PFSK-1 (cell line): ENCODE data around the gene HACD2.

ENCODE experiments used
- FOXP2 ChIP-seq: optimal IDR thresholded peaks from 2 replicates; pipeline ENCODE3; 2011; ENCODE audit warnings: borderline replicate concordance, control low read depth, inconsistent platforms; ENCODE audit not compliant: insufficient read depth; ENCODE audit errors: extremely low read length, extremely low read depth
- POLR2AphosphoS5 ChIP-seq: IDR thresholded peaks from 2 replicates; pipeline ENCODE4 v1.6.1; 2012; ENCODE audit warnings: low read depth, mild to moderate bottlenecking, control low read depth, low read length, moderate library complexity
- TF ChIP-seq, protein P1 (sequence below), 2 experiments: IDR thresholded peaks; 2 replicates each; pipeline versions ENCODE4 v1.6.1 to v1.8.0; 2011 to 2012; ENCODE audit warnings: low read depth in 2 of 2, low read length in 2 of 2, control low read depth in 1 of 2, inconsistent platforms in 1 of 2, mild to moderate bottlenecking in 1 of 2, moderate library complexity in 1 of 2; ENCODE audit not compliant: insufficient read depth in 1 of 2

DNA sequence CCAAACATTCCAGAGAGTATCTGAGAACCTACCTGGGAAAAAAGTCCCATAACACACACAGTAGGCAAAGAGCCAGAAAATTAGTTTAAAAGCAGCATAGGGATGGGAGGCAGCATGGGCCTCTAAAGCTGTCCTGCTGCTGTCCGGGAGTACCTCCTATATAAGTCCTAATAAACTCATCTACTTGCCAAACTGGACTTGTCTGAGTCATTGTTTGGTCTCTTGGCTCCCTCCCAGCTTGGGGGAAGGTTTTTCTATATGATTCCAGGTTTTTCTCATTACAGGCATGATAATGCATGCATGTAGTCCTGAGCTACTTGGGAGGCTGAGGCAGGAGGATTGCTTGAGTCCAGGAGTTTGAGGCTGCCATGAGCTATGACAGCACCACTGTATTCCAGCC is 17.5 kb upstream of the HACD2 start:
- TF ChIP-seq, protein P1, sequence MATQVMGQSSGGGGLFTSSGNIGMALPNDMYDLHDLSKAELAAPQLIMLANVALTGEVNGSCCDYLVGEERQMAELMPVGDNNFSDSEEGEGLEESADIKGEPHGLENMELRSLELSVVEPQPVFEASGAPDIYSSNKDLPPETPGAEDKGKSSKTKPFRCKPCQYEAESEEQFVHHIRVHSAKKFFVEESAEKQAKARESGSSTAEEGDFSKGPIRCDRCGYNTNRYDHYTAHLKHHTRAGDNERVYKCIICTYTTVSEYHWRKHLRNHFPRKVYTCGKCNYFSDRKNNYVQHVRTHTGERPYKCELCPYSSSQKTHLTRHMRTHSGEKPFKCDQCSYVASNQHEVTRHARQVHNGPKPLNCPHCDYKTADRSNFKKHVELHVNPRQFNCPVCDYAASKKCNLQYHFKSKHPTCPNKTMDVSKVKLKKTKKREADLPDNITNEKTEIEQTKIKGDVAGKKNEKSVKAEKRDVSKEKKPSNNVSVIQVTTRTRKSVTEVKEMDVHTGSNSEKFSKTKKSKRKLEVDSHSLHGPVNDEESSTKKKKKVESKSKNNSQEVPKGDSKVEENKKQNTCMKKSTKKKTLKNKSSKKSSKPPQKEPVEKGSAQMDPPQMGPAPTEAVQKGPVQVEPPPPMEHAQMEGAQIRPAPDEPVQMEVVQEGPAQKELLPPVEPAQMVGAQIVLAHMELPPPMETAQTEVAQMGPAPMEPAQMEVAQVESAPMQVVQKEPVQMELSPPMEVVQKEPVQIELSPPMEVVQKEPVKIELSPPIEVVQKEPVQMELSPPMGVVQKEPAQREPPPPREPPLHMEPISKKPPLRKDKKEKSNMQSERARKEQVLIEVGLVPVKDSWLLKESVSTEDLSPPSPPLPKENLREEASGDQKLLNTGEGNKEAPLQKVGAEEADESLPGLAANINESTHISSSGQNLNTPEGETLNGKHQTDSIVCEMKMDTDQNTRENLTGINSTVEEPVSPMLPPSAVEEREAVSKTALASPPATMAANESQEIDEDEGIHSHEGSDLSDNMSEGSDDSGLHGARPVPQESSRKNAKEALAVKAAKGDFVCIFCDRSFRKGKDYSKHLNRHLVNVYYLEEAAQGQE (IDR thresholded peaks at IDR 0.05; ENCODE audit: insufficient read depth in 1 of 2, low read depth in 2 of 2, low read length in 2 of 2), result no peak
- TF ChIP-seq POLR2AphosphoS5 (no peak), FOXP2 (no peak)
